Measurements from ENCODE around the gene ACTR1A.

Gene ACTR1A

GRCh38 chr10:102451105-102451969, 51.2 kb downstream of the ACTR1A start, which contains the start of gene C10orf95:
Gene C10orf95 (minus strand): TSS chr10:102451543. CDS start chr10:102451093, 450 bp downstream.
- Histone ChIP-seq H3K9me3 (ENCODE audit: insufficient read depth, low read depth, low read length) (no peaks in the 10 kb centered on the region), H3K4me1 (ENCODE audit: insufficient read depth, low read length) (peaks cover 38% of the 10 kb centered on the region), H3K9ac (ENCODE audit: low read depth, low read length) (peak within 1 kb of the TSS; percentile 74), H3K36me3 (ENCODE audit: insufficient read depth, low read length) (peaks cover 25% of the 10 kb centered on the region), H3K4me3 (ENCODE audit: low read length) (peak within 1 kb of the TSS; percentile 89), H3K27me3 (ENCODE audit: insufficient read depth, low read length) (no peaks in the 10 kb centered on the region), H3K27ac (ENCODE audit: low read depth, low read length) (no peak within 1 kb of the TSS)
- WGBS, result 33% methylated on average over 28 of the region's 28 CpGs

GRCh38 chr10:102450374-102451104, 52.0 kb downstream of the ACTR1A start:
- Histone ChIP-seq H3K9ac (ENCODE audit: low read depth, low read length) (peak overlapping the region; percentile 74), H3K36me3 (ENCODE audit: insufficient read depth, low read length) (peaks cover 19% of the 10 kb centered on the region), H3K9me3 (ENCODE audit: insufficient read depth, low read depth, low read length) (no peaks in the 10 kb centered on the region), H3K4me3 (ENCODE audit: low read length) (peak overlapping the region; percentile 89), H3K27me3 (ENCODE audit: insufficient read depth, low read length) (no peaks in the 10 kb centered on the region), H3K27ac (ENCODE audit: low read depth, low read length) (peak overlapping the region; percentile 65; the same call in 1 of the 2 replicates), H3K4me1 (ENCODE audit: insufficient read depth, low read length) (peaks cover 32% of the 10 kb centered on the region)
- under 1% methylated on average over 104 of the region's 104 CpGs for WGBS

DNA sequence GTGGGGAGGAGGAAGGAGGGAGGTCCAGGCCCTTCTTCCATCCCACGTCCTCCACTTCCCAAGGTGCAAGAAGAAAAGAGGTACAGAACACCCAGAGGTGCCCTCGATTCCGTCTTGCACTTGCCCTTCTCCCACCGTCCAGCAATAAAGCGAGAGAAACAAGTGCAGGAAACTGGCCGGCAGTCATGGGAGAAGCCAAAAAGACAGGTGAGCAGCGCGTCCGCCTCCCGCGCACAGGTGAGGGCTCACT, 52.5 kb downstream of the ACTR1A start:
- H3K9me3 ChIP-seq (ENCODE audit: insufficient read depth, low read depth, low read length), result no peaks in the 10 kb centered on the region
- under 1% methylated on average over 11 of the region's 11 CpGs for WGBS
- H3K27ac ChIP-seq (ENCODE audit: low read depth, low read length), result peak overlapping the region; percentile 65; the same call in 1 of the 2 replicates
- peak overlapping the region; percentile 89 for H3K4me3 ChIP-seq (ENCODE audit: low read length)
- peaks cover 15% of the 10 kb centered on the region for H3K36me3 ChIP-seq (ENCODE audit: insufficient read depth, low read length)
- peak overlapping the region; percentile 74 for H3K9ac ChIP-seq (ENCODE audit: low read depth, low read length)
- H3K4me1 ChIP-seq (ENCODE audit: insufficient read depth, low read length), result peaks cover 27% of the 10 kb centered on the region
- no peaks in the 10 kb centered on the region for H3K27me3 ChIP-seq (ENCODE audit: insufficient read depth, low read length)

DNA sequence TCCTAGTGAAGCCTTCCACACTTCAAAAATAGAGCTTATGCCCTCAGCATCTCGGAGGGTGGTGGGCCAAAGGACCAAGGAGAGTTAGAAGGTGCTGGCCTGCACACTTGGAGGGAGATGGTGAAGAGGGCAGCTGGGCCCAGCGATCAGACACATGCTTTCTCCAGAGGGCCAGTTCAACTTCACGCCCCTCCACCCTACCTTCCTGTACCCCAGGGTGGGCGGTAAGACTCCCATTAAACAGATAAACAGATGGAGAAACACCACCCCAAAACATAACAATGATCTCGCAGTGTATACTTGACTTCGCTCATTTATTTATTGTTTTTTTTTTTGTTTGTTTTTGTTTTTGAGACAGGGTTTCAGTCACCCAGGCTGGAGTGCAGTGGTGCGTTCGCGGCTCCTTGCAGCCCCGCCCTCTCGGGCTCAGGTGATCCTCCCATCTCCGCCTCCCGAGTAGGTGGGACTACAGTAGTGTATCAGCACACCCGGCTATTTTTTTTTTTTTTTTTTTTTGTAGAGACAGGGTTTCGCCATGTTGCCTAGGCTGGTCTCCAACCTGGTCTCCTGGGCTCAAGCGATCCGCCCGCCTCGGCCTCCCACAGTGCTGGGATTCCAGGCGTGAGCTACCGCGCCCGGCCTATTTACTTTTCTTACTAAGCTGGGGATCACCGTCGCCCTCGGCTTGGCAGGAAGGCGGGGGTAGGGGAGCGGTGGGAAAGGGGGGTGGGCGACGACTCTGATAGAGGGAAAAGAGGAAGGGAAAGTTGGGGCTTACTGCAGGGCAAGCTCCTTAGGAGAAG, 53.0 kb downstream of the ACTR1A start:
- WGBS, result 9% methylated on average over 30 of the region's 30 CpGs
- H3K36me3 ChIP-seq (ENCODE audit: insufficient read depth, low read length), result peaks cover 15% of the 10 kb centered on the region
- peak overlapping the region; percentile 65; the same call in 1 of the 2 replicates for H3K27ac ChIP-seq (ENCODE audit: low read depth, low read length)
- peak overlapping the region; percentile 74 for H3K9ac ChIP-seq (ENCODE audit: low read depth, low read length)
- H3K9me3 ChIP-seq (ENCODE audit: insufficient read depth, low read depth, low read length), result no peaks in the 10 kb centered on the region
- peak overlapping the region; percentile 89 for H3K4me3 ChIP-seq (ENCODE audit: low read length)
- peaks cover 24% of the 10 kb centered on the region for H3K4me1 ChIP-seq (ENCODE audit: insufficient read depth, low read length)
- H3K27me3 ChIP-seq (ENCODE audit: insufficient read depth, low read length), result no peaks in the 10 kb centered on the region

GRCh38 chr10:102444851-102445250, 57.7 kb downstream of the ACTR1A start:
- Histone ChIP-seq H3K36me3 (ENCODE audit: insufficient read depth, low read length) (no peaks in the 10 kb centered on the region), H3K27ac (ENCODE audit: low read depth, low read length) (no peak overlapping the region), H3K9ac (ENCODE audit: low read depth, low read length) (no peak overlapping the region), H3K9me3 (ENCODE audit: insufficient read depth, low read depth, low read length) (no peaks in the 10 kb centered on the region), H3K27me3 (ENCODE audit: insufficient read depth, low read length) (peaks cover 3% of the 10 kb centered on the region; the same call in 1 of the 2 replicates), H3K4me1 (ENCODE audit: insufficient read depth, low read length) (peaks cover 6% of the 10 kb centered on the region; the same call in 1 of the 2 replicates), H3K4me3 (ENCODE audit: low read length) (no peak overlapping the region)
- no CpG with 5 or more reads among the region's 2 CpGs for WGBS

DNA sequence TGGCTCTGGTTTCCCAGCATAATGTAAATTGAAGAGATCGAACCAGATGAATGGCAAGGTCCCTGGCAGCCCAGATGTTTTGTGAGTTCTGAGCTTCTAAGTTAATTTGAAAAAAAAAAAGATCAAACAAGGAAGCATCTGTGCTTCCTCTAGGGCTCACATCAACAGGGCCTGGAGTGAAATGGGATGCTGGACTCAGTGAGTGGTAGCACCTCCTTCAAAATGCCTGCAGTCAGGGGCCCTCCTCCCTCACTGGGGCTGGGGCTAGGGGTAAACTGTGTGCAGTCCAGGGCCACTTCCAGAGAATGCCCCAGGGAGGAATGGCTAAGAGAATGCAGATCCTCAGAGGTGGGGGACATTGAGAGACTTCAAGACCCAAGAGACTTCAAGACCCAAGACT, 64.1 kb downstream of the ACTR1A start:
- Histone ChIP-seq H3K27me3 (ENCODE audit: insufficient read depth, low read length) (peaks cover 38% of the 10 kb centered on the region), H3K9me3 (ENCODE audit: insufficient read depth, low read depth, low read length) (no peaks in the 10 kb centered on the region), H3K4me3 (ENCODE audit: low read length) (no peak overlapping the region), H3K36me3 (ENCODE audit: insufficient read depth, low read length) (no peaks in the 10 kb centered on the region), H3K27ac (ENCODE audit: low read depth, low read length) (no peak overlapping the region), H3K9ac (ENCODE audit: low read depth, low read length) (no peak overlapping the region), H3K4me1 (ENCODE audit: insufficient read depth, low read length) (peaks cover 6% of the 10 kb centered on the region; the same call in 1 of the 2 replicates)
- 81% methylated on average over 1 of the region's 1 CpG for WGBS

DNA sequence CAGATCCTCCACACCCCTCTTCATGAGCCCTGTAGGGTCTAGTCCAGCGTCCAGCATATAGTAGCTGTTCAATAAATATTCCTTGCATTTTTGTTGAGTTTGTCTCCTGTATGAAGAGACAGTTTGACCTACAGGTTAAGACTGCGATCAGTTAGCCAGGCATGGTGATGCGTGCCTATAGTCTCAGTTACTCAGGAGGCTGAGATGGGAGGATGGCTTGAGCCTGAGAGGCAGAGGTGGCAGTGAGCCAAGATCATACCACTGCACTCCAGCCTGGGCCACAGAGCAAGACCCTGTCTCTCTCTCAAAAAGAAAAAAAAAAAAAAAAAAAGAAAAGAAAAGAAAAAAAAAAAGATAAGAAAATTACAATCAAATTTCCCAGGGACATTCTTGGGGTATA, 65.0 kb downstream of the ACTR1A start:
- Histone ChIP-seq H3K27me3 (ENCODE audit: insufficient read depth, low read length) (peaks cover 40% of the 10 kb centered on the region), H3K36me3 (ENCODE audit: insufficient read depth, low read length) (no peaks in the 10 kb centered on the region), H3K4me3 (ENCODE audit: low read length) (no peak overlapping the region), H3K4me1 (ENCODE audit: insufficient read depth, low read length) (peaks cover 6% of the 10 kb centered on the region; the same call in 1 of the 2 replicates), H3K9ac (ENCODE audit: low read depth, low read length) (no peak overlapping the region), H3K27ac (ENCODE audit: low read depth, low read length) (no peak overlapping the region), H3K9me3 (ENCODE audit: insufficient read depth, low read depth, low read length) (no peaks in the 10 kb centered on the region)
- WGBS, result 91% methylated on average over 3 of the region's 3 CpGs

- Histone ChIP-seq H3K4me3 (ENCODE audit: low read length) (no peak overlapping the region), H3K36me3 (ENCODE audit: insufficient read depth, low read length) (no peaks in the 10 kb centered on the region), H3K9me3 (ENCODE audit: insufficient read depth, low read depth, low read length) (no peaks in the 10 kb centered on the region), H3K4me1 (ENCODE audit: insufficient read depth, low read length) (peaks cover 10% of the 10 kb centered on the region; the same call in 1 of the 2 replicates), H3K9ac (ENCODE audit: low read depth, low read length) (no peak overlapping the region), H3K27ac (ENCODE audit: low read depth, low read length) (no peak overlapping the region), H3K27me3 (ENCODE audit: insufficient read depth, low read length) (peaks cover 39% of the 10 kb centered on the region)
- WGBS, result 84% methylated on average over 6 of the region's 6 CpGs
These were observed 66.2 kb downstream of the ACTR1A start for GRCh38 chr10:102436312-102436711.

DNA sequence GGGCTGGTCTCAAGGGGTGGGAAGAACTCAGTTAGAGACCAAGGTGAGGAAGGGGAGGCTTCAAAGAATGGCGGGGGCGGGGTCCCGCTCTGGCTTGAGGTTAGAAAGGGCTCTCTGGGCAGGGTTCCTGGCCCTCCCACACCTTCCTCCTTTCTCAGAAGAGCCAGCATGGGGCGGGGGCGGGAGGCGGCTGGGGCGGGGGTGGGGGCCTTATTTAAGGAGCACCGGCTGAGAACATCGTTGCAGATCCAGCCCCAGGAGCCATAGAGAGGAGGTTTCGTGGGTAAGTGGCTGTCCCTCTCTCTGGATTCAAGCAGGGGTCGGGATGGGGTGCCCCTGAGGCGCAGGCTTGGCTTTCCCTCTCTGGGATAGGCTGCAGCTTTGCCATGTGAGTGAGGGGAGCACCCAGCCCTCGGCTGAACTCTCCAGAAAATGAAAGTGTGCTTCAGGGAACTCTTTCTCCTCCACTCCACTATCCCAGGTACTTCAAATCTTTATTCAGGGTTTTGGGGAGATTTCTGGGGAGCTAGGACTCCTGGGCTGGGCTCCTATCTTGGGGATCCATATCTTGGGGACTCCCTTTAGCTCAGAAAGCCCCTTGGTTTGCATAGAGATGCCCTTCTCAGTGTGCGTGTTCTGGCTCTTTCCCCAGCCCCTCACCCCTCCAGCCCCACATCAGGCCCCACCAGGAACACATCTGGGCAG, 66.8 kb downstream of the ACTR1A start:
- Histone ChIP-seq H3K4me1 (ENCODE audit: insufficient read depth, low read length) (peaks cover 10% of the 10 kb centered on the region; the same call in 1 of the 2 replicates), H3K27me3 (ENCODE audit: insufficient read depth, low read length) (peaks cover 39% of the 10 kb centered on the region), H3K9ac (ENCODE audit: low read depth, low read length) (no peak overlapping the region), H3K4me3 (ENCODE audit: low read length) (peak overlapping the region; percentile 37), H3K9me3 (ENCODE audit: insufficient read depth, low read depth, low read length) (no peaks in the 10 kb centered on the region), H3K27ac (ENCODE audit: low read depth, low read length) (no peak overlapping the region), H3K36me3 (ENCODE audit: insufficient read depth, low read length) (no peaks in the 10 kb centered on the region)
- 9% methylated on average over 10 of the region's 14 CpGs for WGBS

GRCh38 chr10:102435133-102435497, 67.4 kb downstream of the ACTR1A start:
- H3K27me3 ChIP-seq (ENCODE audit: insufficient read depth, low read length), result peaks cover 39% of the 10 kb centered on the region
- WGBS, result 7% methylated on average over 5 of the region's 5 CpGs
- peaks cover 10% of the 10 kb centered on the region; the same call in 1 of the 2 replicates for H3K4me1 ChIP-seq (ENCODE audit: insufficient read depth, low read length)
- H3K4me3 ChIP-seq (ENCODE audit: low read length), result peak overlapping the region; percentile 37
- H3K36me3 ChIP-seq (ENCODE audit: insufficient read depth, low read length), result no peaks in the 10 kb centered on the region
- H3K9ac ChIP-seq (ENCODE audit: low read depth, low read length), result no peak overlapping the region
- H3K27ac ChIP-seq (ENCODE audit: low read depth, low read length), result no peak overlapping the region
- no peaks in the 10 kb centered on the region for H3K9me3 ChIP-seq (ENCODE audit: insufficient read depth, low read depth, low read length)
